NT2/D1 (cell line): ENCODE measurements around the gene RLF.

Experiments
- DNase-seq: peaks from one replicate; pipeline ENCODE4 v3.0.0-alpha.2; 2011; ENCODE audit warnings: low read depth, low spot score
- H3K27me3 ChIP-seq: 2 replicates; pipeline ENCODE4 v1.6.0; 2011; ENCODE audit warnings: mild to moderate bottlenecking; ENCODE audit not compliant: insufficient read length, insufficient read depth
- H3K36me3 ChIP-seq: 2 replicates; pipeline ENCODE4 v1.6.1; 2011; ENCODE audit warnings: mild to moderate bottlenecking, low read length, mixed read lengths; ENCODE audit not compliant: insufficient read depth, insufficient read length
- H3K4me1 ChIP-seq: 2 replicates; pipeline ENCODE4 v1.5.1; 2011; ENCODE audit not compliant: insufficient read depth, insufficient read length
- H3K4me3 ChIP-seq: 2 replicates; pipeline ENCODE4 v1.5.1; 2011; ENCODE audit warnings: low read depth; ENCODE audit not compliant: insufficient read length
- H3K9ac ChIP-seq: 2 replicates; pipeline ENCODE4 v1.6.0; 2011; ENCODE audit warnings: low read depth; ENCODE audit not compliant: insufficient read length
- H3K9me3 ChIP-seq: 2 replicates; pipeline ENCODE4 v1.5.1; 2011; ENCODE audit warnings: mild to moderate bottlenecking, low read length; ENCODE audit not compliant: insufficient read depth
- SUZ12 ChIP-seq: IDR thresholded peaks from 2 replicates; pipeline ENCODE4 v1.6.1; 2011; ENCODE audit not compliant: insufficient read length, insufficient read depth; ENCODE audit errors: extremely low read depth
- YY1 ChIP-seq: IDR thresholded peaks from 2 replicates; pipeline ENCODE4 v1.6.1; 2011; ENCODE audit not compliant: insufficient read length, insufficient read depth
- ZNF274 ChIP-seq: IDR thresholded peaks from 2 replicates; pipeline ENCODE4 v1.6.1; 2011; ENCODE audit warnings: mild to moderate bottlenecking, low read depth, low read length

Gene RLF

GRCh38 chr1:40264354-40264781, 103.2 kb downstream of the RLF start:
- DNase-seq = no peak
- peaks cover 95% of the 10 kb centered on the region for H3K36me3 ChIP-seq
- H3K27me3 ChIP-seq = no peaks in the 10 kb centered on the region
- H3K4me3 ChIP-seq = no peak overlapping the region
- H3K4me1 ChIP-seq = no peaks in the 10 kb centered on the region
- H3K9me3 ChIP-seq = no peaks in the 10 kb centered on the region
- TF ChIP-seq ZNF274 (no peak), YY1 (no peak), SUZ12 (no peak)
- no peak overlapping the region for H3K9ac ChIP-seq

- no peak for DNase-seq
- Histone ChIP-seq H3K27me3 (no peaks in the 10 kb centered on the region), H3K9ac (no peak overlapping the region), H3K36me3 (peaks cover 95% of the 10 kb centered on the region), H3K4me1 (no peaks in the 10 kb centered on the region), H3K9me3 (no peaks in the 10 kb centered on the region), H3K4me3 (no peak overlapping the region)
- TF ChIP-seq YY1 = no peak
Measured at GRCh38 chr1:40265298-40265697, 104.1 kb downstream of the RLF start.

GRCh38 chr1:40265919-40266318, 104.7 kb downstream of the RLF start:
- no peak for TF ChIP-seq YY1
- no peak for TF ChIP-seq ZNF274
- TF ChIP-seq SUZ12 = no peak
- peaks cover 95% of the 10 kb centered on the region for H3K36me3 ChIP-seq
- no peaks in the 10 kb centered on the region for H3K9me3 ChIP-seq
- no peak overlapping the region for H3K4me3 ChIP-seq
- H3K9ac ChIP-seq = no peak overlapping the region
- DNase-seq = no peak
- no peaks in the 10 kb centered on the region for H3K27me3 ChIP-seq
- no peaks in the 10 kb centered on the region for H3K4me1 ChIP-seq

GRCh38 chr1:40266786-40267535, 105.8 kb downstream of the RLF start:
- Histone ChIP-seq H3K9me3 (no peaks in the 10 kb centered on the region), H3K9ac (no peak overlapping the region), H3K4me3 (no peak overlapping the region), H3K36me3 (peaks cover 95% of the 10 kb centered on the region), H3K4me1 (no peaks in the 10 kb centered on the region), H3K27me3 (no peaks in the 10 kb centered on the region)
- DNase-seq = no peak
- no peak for TF ChIP-seq YY1
- TF ChIP-seq ZNF274 = no peak
- no peak for TF ChIP-seq SUZ12

- Histone ChIP-seq H3K4me1 (no peaks in the 10 kb centered on the region), H3K9me3 (no peaks in the 10 kb centered on the region), H3K4me3 (no peak overlapping the region), H3K9ac (no peak overlapping the region), H3K36me3 (peaks cover 95% of the 10 kb centered on the region), H3K27me3 (no peaks in the 10 kb centered on the region)
- DNase-seq = no peak
- TF ChIP-seq SUZ12 (no peak), ZNF274 (no peak), YY1 (no peak)
Measured at GRCh38 chr1:40267767-40268187, 106.6 kb downstream of the RLF start.

GRCh38 chr1:40268211-40268610, 107.0 kb downstream of the RLF start:
- no peak for TF ChIP-seq ZNF274
- no peak for DNase-seq
- no peak overlapping the region for H3K4me3 ChIP-seq
- H3K4me1 ChIP-seq = no peaks in the 10 kb centered on the region
- peaks cover 94% of the 10 kb centered on the region for H3K36me3 ChIP-seq
- H3K9me3 ChIP-seq = no peaks in the 10 kb centered on the region
- H3K9ac ChIP-seq = no peak overlapping the region
- H3K27me3 ChIP-seq = no peaks in the 10 kb centered on the region

GRCh38 chr1:40270152-40270834, 109.1 kb downstream of the RLF start:
- H3K4me1 ChIP-seq = no peaks in the 10 kb centered on the region
- DNase-seq = no peak
- TF ChIP-seq ZNF274 (no peak), YY1 (no peak)
- no peak overlapping the region for H3K4me3 ChIP-seq
- H3K36me3 ChIP-seq = peaks cover 88% of the 10 kb centered on the region
- H3K9me3 ChIP-seq = no peaks in the 10 kb centered on the region
- H3K9ac ChIP-seq = no peak overlapping the region
- H3K27me3 ChIP-seq = no peaks in the 10 kb centered on the region
